ENCODE measurements around the gene FOXS1.

GRCh38 chr20:31833931-31834521, 11.4 kb downstream of the FOXS1 start:
- TF ChIP-seq, protein P1, sequence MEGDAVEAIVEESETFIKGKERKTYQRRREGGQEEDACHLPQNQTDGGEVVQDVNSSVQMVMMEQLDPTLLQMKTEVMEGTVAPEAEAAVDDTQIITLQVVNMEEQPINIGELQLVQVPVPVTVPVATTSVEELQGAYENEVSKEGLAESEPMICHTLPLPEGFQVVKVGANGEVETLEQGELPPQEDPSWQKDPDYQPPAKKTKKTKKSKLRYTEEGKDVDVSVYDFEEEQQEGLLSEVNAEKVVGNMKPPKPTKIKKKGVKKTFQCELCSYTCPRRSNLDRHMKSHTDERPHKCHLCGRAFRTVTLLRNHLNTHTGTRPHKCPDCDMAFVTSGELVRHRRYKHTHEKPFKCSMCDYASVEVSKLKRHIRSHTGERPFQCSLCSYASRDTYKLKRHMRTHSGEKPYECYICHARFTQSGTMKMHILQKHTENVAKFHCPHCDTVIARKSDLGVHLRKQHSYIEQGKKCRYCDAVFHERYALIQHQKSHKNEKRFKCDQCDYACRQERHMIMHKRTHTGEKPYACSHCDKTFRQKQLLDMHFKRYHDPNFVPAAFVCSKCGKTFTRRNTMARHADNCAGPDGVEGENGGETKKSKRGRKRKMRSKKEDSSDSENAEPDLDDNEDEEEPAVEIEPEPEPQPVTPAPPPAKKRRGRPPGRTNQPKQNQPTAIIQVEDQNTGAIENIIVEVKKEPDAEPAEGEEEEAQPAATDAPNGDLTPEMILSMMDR (IDR thresholded peaks at IDR 0.05) = no peak
- TF ChIP-seq POLR2AphosphoS5 (IDR thresholded peaks at IDR 0.05) = no peak
- no peak for TF ChIP-seq POLR2A (IDR thresholded peaks at IDR 0.05)
